H1 (cell line): ENCODE results near the gene TTF1. TPM values are rescaled to one million over a fixed set of nuclear protein-coding genes. Genes with fewer than 3 reads are reported as not detected.

Source experiments
- ATF3 ChIP-seq: IDR thresholded peaks from 2 replicates; pipeline ENCODE4 v1.6.1; 2011; ENCODE audit warnings: low read depth, mild to moderate bottlenecking, low read length; ENCODE audit not compliant: insufficient read depth
- polyA plus RNA-seq, 7 experiments: library from polyadenylated mRNA; depleted of rRNA in 3 of 7; stranded (reverse) in 5 of 7; unstranded in 2 of 7; fragments of >200 nt in 5 of 7; fragments of 200-250 nt in 2 of 7; gene quantifications; 1 replicate in 5 of 7; 2 replicates in 1 of 7; 4 replicates in 1 of 7; pipeline versions ENCODE4 v1.2.1 to v1.2.3, GENCODE V29; 2011 to 2013; ENCODE audit warnings: missing spikeins in 2 of 7, mixed read lengths in 2 of 7
- total RNA-seq: library from RNA; stranded (reverse); fragmentation: NEBNext Ultra II Directional; extraction: Animal tissue kit (Norgen Biotek cat#: 25700); gene quantifications from 2 replicates; pipeline ENCODE4 v1.2.1, GENCODE V29; 2021

Gene TTF1
- total and polyA plus RNA-seq, 2 of the 8 experiments (the other 6 are each of a cell fraction or from before 2014, with no cell fraction given), result 7.8 to 22.2 TPM

GRCh38 chr9:132384376-132384775, 22.3 kb downstream of the TTF1 start (continued):
- no peak for TF ChIP-seq ATF3
